Colonic mucosa (tissue), 4 donors: Measurements from ENCODE around the gene ARHGEF10L. TPM values are rescaled to one million over a fixed set of nuclear protein-coding genes. Genes with fewer than 3 reads are reported as not detected.

Experiments used
- DNase-seq: peaks from one replicate; pipeline ENCODE4 v3.0.0-alpha.2; 2020
- H3K27ac ChIP-seq: fragments of 200-600 bp; one replicate; pipeline ENCODE4 v1.8.0; 2021
- H3K27me3 ChIP-seq: fragments of 200-600 bp; one replicate; pipeline ENCODE4 v1.8.0; 2021
- H3K36me3 ChIP-seq: fragments of 200-600 bp; one replicate; pipeline ENCODE4 v1.8.0; 2021
- H3K4me1 ChIP-seq: fragments of 200-600 bp; one replicate; pipeline ENCODE4 v1.8.0; 2021; ENCODE audit warnings: mild to moderate bottlenecking
- H3K4me3 ChIP-seq: fragments of 200-600 bp; one replicate; pipeline ENCODE4 v1.8.0; 2021
- H3K9ac ChIP-seq, 2 donors: one replicate each; pipeline ENCODE4 v1.7.0; 2013; ENCODE audit warnings: control low read depth in 2 of 2, low read depth in 2 of 2, low read length in 2 of 2
- H3K9me3 ChIP-seq: fragments of 200-600 bp; one replicate; pipeline ENCODE4 v1.8.0; 2021
- intact Hi-C: fragments of 100-400 bp; cut with DNase I; formaldehyde crosslinking; loops from one replicate; pipeline ENCODE4 v1.14.1; 2022
- total RNA-seq, 2 donors: library from RNA; stranded (reverse); fragmentation: NEBNext Ultra II Directional in 1 of 2; extraction: Animal tissue kit (Norgen Biotek cat#: 25700) in 1 of 2; gene quantifications; one replicate each; pipeline ENCODE4 v1.2.1, GENCODE V29; 2021
- TF ChIP-seq, protein P1 (sequence below): fragments of 200-600 bp; IDR thresholded peaks from one replicate; pipeline ENCODE4 v1.8.0; 2022; ENCODE audit warnings: antibody characterized with exemption, mild to moderate bottlenecking
- donor health status: healthy.
- donor health status: DM: no; HTN: no; CAD: no.
- donor health status: DM: no; HTN: no; CAD: no.

Gene ARHGEF10L
- total RNA-seq, 2 donors from 2014 or later: 77.5 to 133 TPM

DNA sequence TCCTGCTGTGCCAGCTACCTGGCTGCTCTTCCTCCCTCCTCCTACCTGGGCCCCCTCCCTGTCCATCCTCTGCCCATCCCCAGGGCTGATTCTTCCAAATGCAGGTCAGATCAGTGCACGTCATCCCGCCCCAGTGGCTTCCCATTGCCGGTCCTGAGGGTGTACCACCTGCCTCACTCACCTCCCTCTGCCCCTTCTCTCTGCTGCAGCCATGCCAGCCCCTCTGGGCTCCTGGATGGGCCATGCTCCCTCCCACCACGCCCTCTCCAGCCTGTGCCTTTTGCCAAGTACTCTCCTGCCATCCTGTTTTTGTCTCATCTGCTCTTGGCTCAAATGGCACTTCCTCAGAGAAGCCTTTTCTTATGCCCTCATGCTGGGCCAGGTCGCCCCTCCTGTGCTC, 95.8 kb downstream of the ARHGEF10L start:
- DNase-seq: no peak
- Histone ChIP-seq H3K4me3 (no peak overlapping the region), H3K27ac (no peak overlapping the region), H3K27me3 (no peaks in the 10 kb centered on the region), H3K36me3 (peaks cover 24% of the 10 kb centered on the region), H3K9ac (no peak overlapping the region), H3K9me3 (no peaks in the 10 kb centered on the region), H3K4me1 (no peaks in the 10 kb centered on the region)
- TF ChIP-seq, protein P1, sequence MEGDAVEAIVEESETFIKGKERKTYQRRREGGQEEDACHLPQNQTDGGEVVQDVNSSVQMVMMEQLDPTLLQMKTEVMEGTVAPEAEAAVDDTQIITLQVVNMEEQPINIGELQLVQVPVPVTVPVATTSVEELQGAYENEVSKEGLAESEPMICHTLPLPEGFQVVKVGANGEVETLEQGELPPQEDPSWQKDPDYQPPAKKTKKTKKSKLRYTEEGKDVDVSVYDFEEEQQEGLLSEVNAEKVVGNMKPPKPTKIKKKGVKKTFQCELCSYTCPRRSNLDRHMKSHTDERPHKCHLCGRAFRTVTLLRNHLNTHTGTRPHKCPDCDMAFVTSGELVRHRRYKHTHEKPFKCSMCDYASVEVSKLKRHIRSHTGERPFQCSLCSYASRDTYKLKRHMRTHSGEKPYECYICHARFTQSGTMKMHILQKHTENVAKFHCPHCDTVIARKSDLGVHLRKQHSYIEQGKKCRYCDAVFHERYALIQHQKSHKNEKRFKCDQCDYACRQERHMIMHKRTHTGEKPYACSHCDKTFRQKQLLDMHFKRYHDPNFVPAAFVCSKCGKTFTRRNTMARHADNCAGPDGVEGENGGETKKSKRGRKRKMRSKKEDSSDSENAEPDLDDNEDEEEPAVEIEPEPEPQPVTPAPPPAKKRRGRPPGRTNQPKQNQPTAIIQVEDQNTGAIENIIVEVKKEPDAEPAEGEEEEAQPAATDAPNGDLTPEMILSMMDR: no peak
- intact Hi-C loops: no loop called here

DNA sequence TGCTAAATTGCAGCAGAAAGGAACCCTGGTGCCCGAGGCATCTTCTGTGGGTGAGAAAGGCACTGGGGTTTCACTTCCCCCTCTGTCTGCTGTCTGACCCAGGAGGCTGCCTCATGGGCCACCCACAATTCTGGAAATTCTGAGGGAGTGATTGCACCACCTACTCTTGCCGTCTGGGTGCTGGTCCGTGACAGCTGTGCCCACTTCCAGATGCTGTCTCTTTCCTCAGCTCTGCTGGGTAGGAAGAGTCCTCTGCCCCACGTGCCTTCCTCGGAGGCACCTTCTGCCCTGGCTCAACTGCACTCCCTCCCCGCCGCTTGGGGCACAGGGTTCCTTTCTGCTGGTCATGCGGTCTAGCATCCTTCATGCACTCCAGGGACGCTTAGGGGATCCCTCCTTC, 96.3 kb downstream of the ARHGEF10L start:
- DNase-seq: no peak
- TF ChIP-seq, protein P1: no peak
- Histone ChIP-seq H3K27ac (no peak overlapping the region), H3K36me3 (peaks cover 24% of the 10 kb centered on the region), H3K4me3 (no peak overlapping the region), H3K9me3 (no peaks in the 10 kb centered on the region), H3K27me3 (no peaks in the 10 kb centered on the region), H3K4me1 (no peaks in the 10 kb centered on the region), H3K9ac (no peak overlapping the region)
- intact Hi-C loops: no loop called here

DNA sequence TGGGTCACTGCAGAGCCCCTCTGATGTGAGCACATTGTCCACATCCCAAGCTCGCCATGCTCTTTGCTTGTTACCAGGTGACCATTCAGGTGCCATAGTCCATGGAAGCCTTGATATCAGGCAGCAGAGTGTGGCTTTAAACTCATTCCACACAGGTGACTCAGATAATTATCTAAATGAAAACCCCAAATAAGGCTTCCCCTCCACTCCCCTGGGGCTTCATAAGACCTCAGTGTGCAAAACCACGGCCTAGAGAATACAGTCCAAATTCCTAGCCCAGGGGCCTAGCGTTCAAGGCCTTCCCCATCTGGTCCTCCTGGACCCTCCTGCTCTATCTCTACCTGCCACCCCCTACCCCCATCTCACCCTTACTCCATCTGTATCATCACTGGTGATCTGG, 97.1 kb downstream of the ARHGEF10L start:
- Histone ChIP-seq H3K27ac (no peak overlapping the region), H3K9ac (no peak overlapping the region), H3K27me3 (no peaks in the 10 kb centered on the region), H3K4me1 (no peaks in the 10 kb centered on the region), H3K36me3 (peaks cover 24% of the 10 kb centered on the region), H3K9me3 (no peaks in the 10 kb centered on the region), H3K4me3 (no peak overlapping the region)
- intact Hi-C loops: no loop called here
- TF ChIP-seq, protein P1: no peak
- no peak for DNase-seq

DNA sequence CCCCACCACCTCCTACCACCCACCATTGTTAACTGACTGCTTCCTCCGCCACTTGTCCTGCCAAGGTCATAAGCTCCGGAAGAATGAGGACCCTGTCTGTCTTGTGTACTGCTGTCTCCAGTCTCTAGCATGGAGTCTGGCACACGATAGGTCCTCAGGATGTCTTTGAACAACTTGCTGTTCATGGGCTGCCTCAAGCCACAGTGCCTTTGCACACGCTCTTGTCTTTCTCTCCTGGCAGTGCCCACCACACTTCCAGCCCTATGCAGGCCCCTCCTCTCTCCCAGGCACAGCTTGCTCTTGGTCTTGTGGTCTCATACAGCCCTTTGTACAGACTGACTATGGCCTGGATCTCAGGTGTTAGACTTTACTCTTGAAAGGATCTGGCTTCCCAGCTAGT, 97.6 kb downstream of the ARHGEF10L start:
- intact Hi-C loops: no loop called here
- no peak overlapping the region for H3K9ac ChIP-seq
- no peaks in the 10 kb centered on the region for H3K4me1 ChIP-seq
- DNase-seq: no peak
- H3K9me3 ChIP-seq: no peaks in the 10 kb centered on the region
- no peak overlapping the region for H3K27ac ChIP-seq
- H3K27me3 ChIP-seq: no peaks in the 10 kb centered on the region
- H3K36me3 ChIP-seq: peaks cover 24% of the 10 kb centered on the region
- H3K4me3 ChIP-seq: no peak overlapping the region
- TF ChIP-seq, protein P1: no peak

DNA sequence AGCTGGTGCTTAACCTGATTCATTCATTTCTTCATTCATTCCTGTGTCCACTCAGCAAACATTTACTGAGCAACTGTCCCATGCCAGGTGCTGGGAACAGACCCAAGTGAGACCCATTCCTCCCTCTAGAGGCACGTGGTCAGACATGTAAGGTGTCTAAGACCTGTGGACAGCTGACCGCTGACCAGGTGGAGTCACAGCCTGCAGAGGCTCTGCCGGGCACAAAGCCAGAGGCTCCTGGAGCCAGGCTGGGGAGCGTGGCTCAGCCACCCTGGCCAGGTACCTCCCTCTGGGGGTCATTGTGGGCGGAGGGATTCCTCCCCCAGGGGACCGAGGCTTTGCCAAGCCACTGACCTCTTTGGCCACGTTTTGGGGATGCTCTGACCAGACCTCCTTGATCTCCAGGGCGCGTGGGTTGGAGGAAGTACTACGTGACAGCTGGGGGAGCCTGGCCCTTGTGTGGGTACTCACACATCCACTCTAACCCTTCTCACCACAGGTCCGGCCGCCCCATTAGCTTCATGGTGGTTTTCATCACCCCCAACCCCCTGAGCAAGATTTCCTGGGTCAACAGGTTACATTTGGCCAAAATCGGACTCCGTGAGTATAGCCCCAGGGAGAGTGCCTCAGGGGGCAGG, 100.3 kb downstream of the ARHGEF10L start:
- intact Hi-C loops: loop anchor here (10.0 kb wide), 1 partner anchor 225 kb away; no protein-coding TSS in a partner anchor
- TF ChIP-seq, protein P1: no peak
- no peak for DNase-seq
- Histone ChIP-seq H3K36me3 (peaks cover 25% of the 10 kb centered on the region), H3K4me3 (no peak overlapping the region), H3K27me3 (no peaks in the 10 kb centered on the region), H3K9ac (no peak overlapping the region), H3K9me3 (no peaks in the 10 kb centered on the region), H3K4me1 (no peaks in the 10 kb centered on the region), H3K27ac (no peak overlapping the region)
